OCI-LY1 (cell line): ENCODE data around the gene ATG14.

ENCODE experiments used
- CTCF ChIP-seq: fragments of 200-600 bp; sonication (generic), shearing (Covaris generic); IDR thresholded peaks from 2 replicates; pipeline ENCODE4 v1.5.1; 2017; ENCODE audit warnings: mild to moderate bottlenecking, antibody characterized with exemption, low read length, moderate library complexity, mixed read lengths
- EZH2 ChIP-seq: fragments of 200-600 bp; sonication (generic), shearing (Covaris generic); IDR thresholded peaks from 2 replicates; pipeline ENCODE4 v1.8.0; 2017; ENCODE audit warnings: borderline replicate concordance, mixed run types, mild to moderate bottlenecking, antibody characterized with exemption, low read length, moderate library complexity, mixed read lengths

DNA sequence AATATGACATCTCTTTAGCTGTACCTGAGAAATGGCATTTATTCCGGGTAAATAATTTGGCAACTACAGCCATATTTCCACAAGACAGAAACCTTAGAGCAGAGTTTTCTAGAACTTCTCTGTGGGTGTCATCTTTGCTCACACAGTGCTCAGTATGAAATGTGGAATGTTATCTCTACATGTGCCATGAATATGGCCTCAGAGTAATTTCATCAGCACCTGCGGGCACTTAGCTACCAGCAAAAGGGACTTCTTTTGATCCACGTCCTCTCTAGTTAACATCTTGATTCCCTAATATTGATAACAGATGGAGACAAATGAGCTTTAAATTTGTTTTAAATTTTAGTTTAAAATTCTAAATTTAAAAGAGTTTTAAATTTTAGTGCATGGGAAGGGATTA lies 2.9 kb upstream of the ATG14 start:
- no peak for TF ChIP-seq CTCF
- no peak for TF ChIP-seq EZH2
